Ectodermal cell (in vitro differentiated cells): ENCODE measurements around the gene TDRD7.

ENCODE experiments used
- H3K27ac ChIP-seq: 2 replicates; pipeline ENCODE4 v1.7.0; 2013; ENCODE audit warnings: mild to moderate bottlenecking, low read depth, low read length; ENCODE audit not compliant: insufficient read depth, poor library complexity, severe bottlenecking
- H3K27me3 ChIP-seq: 2 replicates; pipeline ENCODE4 v1.7.0; 2013; ENCODE audit warnings: mild to moderate bottlenecking, low read length; ENCODE audit not compliant: insufficient read depth, control insufficient read depth, poor library complexity, severe bottlenecking
- H3K36me3 ChIP-seq: one replicate; pipeline ENCODE4 v1.7.0; 2013; ENCODE audit warnings: low read length; ENCODE audit not compliant: control insufficient read depth, insufficient read depth
- H3K4me1 ChIP-seq: one replicate; pipeline ENCODE4 v1.7.0; 2013; ENCODE audit warnings: low read length; ENCODE audit not compliant: control insufficient read depth, insufficient read depth
- H3K4me3 ChIP-seq: 2 replicates; pipeline ENCODE4 v1.7.0; 2013; ENCODE audit warnings: low read depth, low read length, control low read depth; ENCODE audit not compliant: insufficient read depth
- H3K9me3 ChIP-seq: 2 replicates; pipeline ENCODE4 v1.7.0; 2013; ENCODE audit warnings: mild to moderate bottlenecking, low read length, moderate library complexity; ENCODE audit not compliant: control insufficient read depth
- WGBS, 2 experiments: methylation state at CpG; one replicate each; pipeline ENCODE4 v1.1.7; 2013; ENCODE audit warnings: missing lambda C conversion rate in 2 of 2; 5-methylcytosine and 5-hydroxymethylcytosine counted together

The TDRD7 gene

DNA sequence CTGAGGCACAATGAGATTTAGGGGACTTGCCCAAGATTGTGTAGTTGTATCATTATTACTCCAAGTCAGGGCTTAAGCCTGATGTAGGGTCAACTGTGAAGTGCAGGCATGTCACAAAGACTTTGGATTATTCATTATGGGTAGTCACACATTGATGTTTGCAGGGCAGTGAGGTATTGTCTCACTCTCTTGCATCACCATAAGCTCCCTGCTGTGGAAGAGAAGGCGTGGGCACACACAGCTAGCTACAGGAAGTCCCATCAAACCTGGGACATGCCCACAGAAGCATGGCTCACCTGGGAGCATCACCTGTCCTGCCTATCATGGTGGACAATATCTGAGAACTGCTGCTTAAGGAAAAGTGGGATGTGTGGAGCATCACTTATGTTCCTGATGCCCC is 131.7 kb downstream of the TDRD7 start:
- Histone ChIP-seq H3K4me1 (no peaks in the 10 kb centered on the region), H3K27me3 (no peaks in the 10 kb centered on the region), H3K4me3 (no peak overlapping the region), H3K9me3 (no peaks in the 10 kb centered on the region), H3K36me3 (no peaks in the 10 kb centered on the region), H3K27ac (no peak overlapping the region)
- WGBS, 2 experiments, result 78 to 84% methylated on average over 1 of the region's 1 CpG

DNA sequence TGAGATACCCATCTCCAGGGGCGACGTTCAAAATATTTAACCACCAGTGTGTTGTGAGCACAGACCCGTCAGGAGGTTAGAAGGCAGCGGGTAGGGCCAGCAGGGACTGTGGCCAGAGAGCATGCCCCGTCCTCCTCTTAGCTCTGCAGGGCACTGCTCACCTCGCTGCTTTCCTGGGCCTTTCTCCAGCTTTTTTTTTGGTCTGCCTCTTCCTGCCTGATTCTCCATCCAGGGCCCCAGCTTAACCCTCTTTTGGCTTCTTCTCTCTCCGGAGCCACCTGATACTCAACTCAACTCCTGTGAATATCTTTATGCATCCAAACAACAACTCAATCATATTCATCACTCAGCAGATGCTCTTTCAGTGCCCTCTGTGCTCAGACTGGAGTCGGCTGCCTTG is 133.6 kb downstream of the TDRD7 start:
- Histone ChIP-seq H3K9me3 (no peaks in the 10 kb centered on the region), H3K27ac (no peak overlapping the region), H3K27me3 (no peaks in the 10 kb centered on the region), H3K4me1 (no peaks in the 10 kb centered on the region), H3K4me3 (no peak overlapping the region), H3K36me3 (no peaks in the 10 kb centered on the region)
- WGBS, 2 experiments, result 68 to 75% methylated on average over 8 of the region's 8 CpGs
